Skeletal muscle satellite cell (primary cell): ENCODE data around the gene COG3.

ENCODE experiments used
- H3K27me3 ChIP-seq: 2 replicates; pipeline ENCODE4 v1.7.0; 2013; ENCODE audit warnings: low read length; ENCODE audit not compliant: control insufficient read depth, insufficient read depth
- H3K36me3 ChIP-seq: 2 replicates; pipeline ENCODE4 v1.7.0; 2013; ENCODE audit warnings: mild to moderate bottlenecking, control low read depth, low read length; ENCODE audit not compliant: insufficient read depth
- H3K4me1 ChIP-seq: 2 replicates; pipeline ENCODE4 v1.7.0; 2013; ENCODE audit warnings: low read length; ENCODE audit not compliant: control insufficient read depth, insufficient read depth
- H3K4me2 ChIP-seq: 2 replicates; pipeline ENCODE4 v1.7.0; 2013; ENCODE audit warnings: mild to moderate bottlenecking, low read length
- H3K4me3 ChIP-seq: 2 replicates; pipeline ENCODE4 v1.7.0; 2013; ENCODE audit warnings: low read length
- H3K9ac ChIP-seq: 2 replicates; pipeline ENCODE4 v1.7.0; 2013; ENCODE audit warnings: mild to moderate bottlenecking, low read depth, low read length, moderate library complexity
- H3K9me3 ChIP-seq: replicated peaks from 2 replicates; pipeline ENCODE4 v1.7.0; 2013; ENCODE audit warnings: mild to moderate bottlenecking, control low read depth, low read length

Gene COG3

DNA sequence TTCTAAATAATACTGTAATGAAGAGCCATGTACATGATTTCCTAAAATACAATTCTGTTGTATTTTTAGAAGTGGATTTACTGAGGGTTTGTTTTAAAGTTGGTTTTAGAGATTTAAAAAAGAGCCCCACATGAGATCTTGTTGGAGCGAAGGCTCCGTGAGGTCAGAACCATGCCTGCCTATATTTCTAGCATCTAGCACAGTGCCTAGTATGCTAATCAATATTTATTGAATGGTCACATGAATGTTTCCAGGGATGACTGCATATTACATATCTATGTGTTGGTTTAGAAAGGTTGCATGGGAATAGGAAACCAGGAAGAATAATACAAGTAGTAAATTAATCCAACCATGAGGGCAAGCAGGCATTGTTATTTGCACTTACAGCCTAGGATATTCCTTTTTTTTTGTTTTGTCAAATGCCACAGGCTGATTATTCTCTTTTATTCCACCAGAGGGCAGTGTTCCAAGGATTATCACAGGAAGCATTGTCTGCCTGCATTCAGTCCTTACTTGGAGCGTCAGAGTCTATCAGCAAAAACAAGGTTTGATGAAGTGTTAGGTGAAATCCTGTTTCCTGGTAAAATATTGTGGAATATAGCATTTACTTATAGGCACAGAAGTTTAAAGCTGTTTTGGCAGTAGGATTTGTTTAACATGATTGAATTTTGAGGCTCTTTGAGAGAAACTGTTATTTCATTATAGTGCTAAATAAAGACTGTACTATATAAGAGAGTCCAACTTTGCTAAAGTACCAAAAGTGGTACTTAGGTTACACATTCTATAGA is 46.8 kb downstream of the COG3 start:
- H3K9ac ChIP-seq: no peak overlapping the region
- H3K4me2 ChIP-seq: no peak overlapping the region
- H3K9me3 ChIP-seq: no peaks in the 10 kb centered on the region
- no peaks in the 10 kb centered on the region for H3K27me3 ChIP-seq
- H3K36me3 ChIP-seq: peaks cover 61% of the 10 kb centered on the region
- H3K4me3 ChIP-seq: no peak overlapping the region
- peaks cover 9% of the 10 kb centered on the region for H3K4me1 ChIP-seq

DNA sequence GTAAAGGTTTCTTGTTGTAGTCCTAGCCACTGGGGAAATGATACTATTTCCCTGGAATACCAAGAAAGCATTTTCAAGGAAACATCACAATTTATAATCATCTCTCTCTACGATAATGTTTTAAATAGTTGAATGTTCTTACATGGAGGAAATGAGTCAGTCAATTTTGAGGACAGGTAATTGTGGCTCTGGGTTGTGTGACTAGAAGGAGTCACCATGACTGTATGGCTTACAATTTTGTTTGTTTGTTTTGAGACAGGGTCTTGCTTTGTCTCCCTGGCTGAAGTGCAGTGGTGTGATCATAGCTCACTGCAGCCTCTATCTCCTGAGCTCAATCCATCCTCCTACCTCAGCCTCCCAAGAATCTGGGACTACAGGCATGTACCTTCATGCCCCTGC is 47.4 kb downstream of the COG3 start:
- Histone ChIP-seq H3K4me3 (no peak overlapping the region), H3K4me2 (no peak overlapping the region), H3K36me3 (peaks cover 58% of the 10 kb centered on the region), H3K27me3 (no peaks in the 10 kb centered on the region), H3K9ac (no peak overlapping the region), H3K4me1 (peaks cover 9% of the 10 kb centered on the region), H3K9me3 (no peaks in the 10 kb centered on the region)

DNA sequence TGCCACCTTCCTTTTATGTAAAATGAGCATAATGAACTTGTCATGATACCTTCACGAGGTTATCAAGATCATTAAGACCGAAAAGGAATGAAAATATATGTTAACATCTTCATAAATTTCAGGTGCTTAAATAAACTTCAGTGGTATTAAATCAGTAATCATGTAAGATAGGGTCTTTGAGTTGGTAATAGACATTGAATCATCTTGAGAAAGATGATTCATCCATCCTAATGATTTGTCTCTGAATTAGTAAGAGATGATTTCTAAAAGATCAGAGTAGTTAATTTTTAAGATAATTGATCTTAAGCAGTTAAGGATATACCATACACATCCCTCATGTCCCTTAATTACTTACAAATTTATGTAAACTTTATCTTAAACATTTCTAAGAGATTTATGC is 52.0 kb downstream of the COG3 start:
- H3K27me3 ChIP-seq: no peaks in the 10 kb centered on the region
- no peak overlapping the region for H3K4me2 ChIP-seq
- H3K9ac ChIP-seq: no peak overlapping the region
- peaks cover 63% of the 10 kb centered on the region for H3K36me3 ChIP-seq
- H3K4me1 ChIP-seq: peaks cover 15% of the 10 kb centered on the region
- no peaks in the 10 kb centered on the region for H3K9me3 ChIP-seq
- no peak overlapping the region for H3K4me3 ChIP-seq

DNA sequence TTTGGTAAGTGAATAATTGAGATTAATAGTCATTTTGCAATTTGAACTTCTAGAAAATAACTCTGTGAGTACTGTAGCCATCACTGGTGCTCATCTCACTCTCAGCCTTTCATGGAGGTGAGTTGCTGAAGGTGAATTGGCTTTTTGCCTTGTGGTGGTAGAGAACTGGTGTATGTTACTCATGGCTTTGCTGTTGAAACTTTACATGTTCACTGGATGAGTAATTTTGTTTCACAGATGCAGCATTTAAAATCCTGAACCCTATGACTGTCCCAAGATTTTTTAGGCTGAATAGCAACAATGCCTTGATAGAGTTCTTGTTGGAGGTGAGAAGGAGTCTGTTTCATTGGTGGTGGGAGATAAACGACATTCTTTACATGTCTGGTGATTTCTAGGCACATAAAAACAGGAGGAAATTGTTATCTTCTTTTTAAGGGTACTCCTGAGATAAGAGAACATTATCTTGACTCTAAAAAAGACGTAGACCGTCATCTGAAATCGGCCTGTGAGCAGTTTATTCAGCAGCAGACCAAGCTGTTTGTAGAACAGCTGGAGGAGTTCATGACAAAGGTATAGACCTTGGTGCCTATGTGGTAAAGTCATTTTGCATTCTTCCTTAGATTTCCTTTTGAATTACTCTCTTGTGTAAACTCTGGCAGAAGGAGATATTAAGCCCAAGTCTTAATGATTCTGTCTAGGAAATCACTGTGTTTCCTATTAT is 53.9 kb downstream of the COG3 start:
- H3K4me2 ChIP-seq: no peak overlapping the region
- peaks cover 50% of the 10 kb centered on the region for H3K36me3 ChIP-seq
- H3K9ac ChIP-seq: no peak overlapping the region

DNA sequence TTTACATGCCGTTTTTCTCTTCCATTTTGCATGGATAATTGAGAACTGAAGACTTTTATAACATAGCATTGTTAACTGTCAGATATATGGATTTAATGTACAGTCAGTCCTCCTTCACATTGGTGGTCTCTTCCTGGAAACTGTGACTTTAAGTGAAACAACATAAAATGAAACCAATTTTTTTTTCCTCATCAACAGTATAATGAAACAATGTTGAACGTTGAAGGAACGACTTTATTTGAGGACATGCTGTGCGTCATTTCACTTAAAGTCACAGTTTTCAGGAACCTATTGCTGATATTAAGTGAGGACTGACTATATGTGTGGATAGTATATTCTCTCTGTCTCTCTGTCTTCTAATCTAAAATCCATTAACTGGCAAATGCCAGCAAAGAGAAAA is 54.8 kb downstream of the COG3 start:
- Histone ChIP-seq H3K4me2 (no peak overlapping the region), H3K4me3 (no peak overlapping the region), H3K9me3 (no peaks in the 10 kb centered on the region), H3K9ac (no peak overlapping the region), H3K27me3 (no peaks in the 10 kb centered on the region), H3K4me1 (peaks cover 8% of the 10 kb centered on the region), H3K36me3 (peaks cover 54% of the 10 kb centered on the region)

More for the DNA sequence above, 53.9 kb downstream of the COG3 start:
- Histone ChIP-seq H3K4me3 (no peak overlapping the region), H3K27me3 (no peaks in the 10 kb centered on the region), H3K9me3 (no peaks in the 10 kb centered on the region), H3K4me1 (peaks cover 8% of the 10 kb centered on the region)

DNA sequence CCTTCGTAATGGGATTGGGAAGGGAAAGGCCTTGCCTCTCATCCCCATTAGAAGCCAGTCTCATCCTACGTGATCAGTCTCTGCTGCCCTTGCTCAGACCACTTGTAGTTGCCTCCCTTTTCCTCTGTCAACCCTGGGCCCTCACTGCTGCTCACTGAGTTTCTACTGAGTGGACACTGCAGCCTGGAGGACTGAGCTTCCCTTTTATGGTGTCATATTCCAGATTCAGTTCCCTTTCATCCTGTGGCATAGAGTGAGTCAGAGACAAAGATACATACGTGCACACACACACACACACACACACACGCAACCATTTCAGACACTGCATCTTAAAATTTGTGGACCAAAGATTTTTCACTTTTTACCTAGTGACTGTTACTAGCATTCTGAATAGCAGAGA is 56.6 kb downstream of the COG3 start:
- peaks cover 50% of the 10 kb centered on the region for H3K36me3 ChIP-seq
- no peaks in the 10 kb centered on the region for H3K9me3 ChIP-seq
- peaks cover 8% of the 10 kb centered on the region for H3K4me1 ChIP-seq
- no peaks in the 10 kb centered on the region for H3K27me3 ChIP-seq
- no peak overlapping the region for H3K9ac ChIP-seq
- no peak overlapping the region for H3K4me2 ChIP-seq
- H3K4me3 ChIP-seq: no peak overlapping the region

DNA sequence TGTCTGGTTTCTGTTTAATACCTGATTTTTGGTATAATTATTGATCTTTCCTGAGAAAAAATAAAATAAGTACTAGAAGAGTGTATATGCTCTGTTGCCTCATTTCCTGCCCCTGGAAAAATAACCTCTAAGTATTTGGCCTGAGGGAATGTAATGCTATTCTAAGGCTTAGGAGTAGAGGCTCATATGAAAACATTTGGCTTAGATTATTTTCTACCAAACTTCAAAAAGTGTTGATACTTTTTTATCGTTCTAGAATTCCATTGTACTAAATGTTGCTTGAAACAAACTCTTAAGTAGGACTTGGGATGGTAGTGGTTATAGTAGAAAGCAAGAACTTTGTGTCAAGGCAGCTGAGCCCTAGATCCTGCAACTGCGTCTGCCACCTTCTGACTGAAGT is 57.8 kb downstream of the COG3 start:
- H3K4me2 ChIP-seq: no peak overlapping the region
- H3K4me1 ChIP-seq: peaks cover 10% of the 10 kb centered on the region
- H3K9ac ChIP-seq: no peak overlapping the region
- H3K27me3 ChIP-seq: no peaks in the 10 kb centered on the region
- no peak overlapping the region for H3K4me3 ChIP-seq
- no peaks in the 10 kb centered on the region for H3K9me3 ChIP-seq
- peaks cover 58% of the 10 kb centered on the region for H3K36me3 ChIP-seq

DNA sequence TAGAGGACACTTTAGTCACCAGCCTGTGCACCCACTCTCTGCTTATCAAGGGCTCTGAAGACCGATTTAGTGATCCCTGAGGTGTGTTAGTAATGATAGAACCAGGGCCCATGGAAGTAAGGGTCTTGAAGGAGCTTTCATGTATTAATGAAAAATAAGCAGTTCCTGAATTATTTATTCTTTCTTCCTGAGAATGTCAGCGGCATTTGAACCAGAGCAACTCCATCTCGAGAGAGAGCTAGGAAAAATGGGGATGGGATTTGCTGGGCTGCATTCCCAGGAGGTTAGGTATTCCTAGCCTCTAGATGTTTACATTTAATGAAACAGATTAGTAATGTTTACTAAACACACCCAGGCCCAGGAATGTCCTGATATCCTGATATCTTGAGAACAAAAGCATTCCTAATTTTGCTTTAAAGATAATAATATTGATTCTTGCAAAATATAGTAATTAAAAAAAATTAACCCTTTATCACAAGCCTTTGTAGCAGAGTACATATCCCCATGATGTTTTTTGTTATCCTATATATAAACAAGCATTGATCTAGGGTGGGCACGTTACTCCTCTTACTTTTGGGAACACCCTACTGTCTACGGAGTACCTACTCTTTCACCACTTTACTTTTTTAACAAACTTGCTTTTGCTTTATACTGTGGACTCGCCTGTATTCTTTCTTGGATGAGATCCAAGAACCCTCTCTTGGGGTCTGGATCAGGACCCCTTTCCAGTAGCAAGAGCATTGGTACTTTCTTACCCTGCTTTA is 63.1 kb downstream of the COG3 start:
- peaks cover 69% of the 10 kb centered on the region for H3K36me3 ChIP-seq
- H3K9me3 ChIP-seq: no peaks in the 10 kb centered on the region
- H3K9ac ChIP-seq: no peak overlapping the region
- peaks cover 3% of the 10 kb centered on the region for H3K4me1 ChIP-seq
- no peak overlapping the region for H3K4me3 ChIP-seq
- no peak overlapping the region for H3K4me2 ChIP-seq
- no peaks in the 10 kb centered on the region for H3K27me3 ChIP-seq

DNA sequence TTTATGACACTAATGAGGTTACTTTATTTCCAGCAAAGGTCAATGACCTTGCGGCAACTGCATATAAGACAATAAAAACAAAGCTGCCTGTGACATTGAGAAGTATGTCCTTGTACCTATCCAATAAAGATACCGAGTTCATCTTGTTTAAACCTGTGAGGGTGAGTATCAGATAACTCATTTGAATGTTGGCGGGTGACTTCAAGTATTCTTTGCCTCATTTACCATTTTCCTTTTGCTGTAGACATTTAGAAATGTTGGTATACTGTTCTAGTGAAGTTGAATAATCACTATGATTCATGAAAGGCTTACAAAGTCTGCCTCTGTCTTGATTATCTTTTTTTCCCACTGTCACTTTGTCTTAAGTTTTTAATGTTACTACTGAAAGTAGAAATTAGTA is 65.0 kb downstream of the COG3 start:
- H3K27me3 ChIP-seq: no peaks in the 10 kb centered on the region
- peaks cover 76% of the 10 kb centered on the region for H3K36me3 ChIP-seq
- no peak overlapping the region for H3K4me2 ChIP-seq
- no peak overlapping the region for H3K9ac ChIP-seq
- peaks cover 3% of the 10 kb centered on the region for H3K4me1 ChIP-seq
- H3K4me3 ChIP-seq: no peak overlapping the region
- H3K9me3 ChIP-seq: no peaks in the 10 kb centered on the region

DNA sequence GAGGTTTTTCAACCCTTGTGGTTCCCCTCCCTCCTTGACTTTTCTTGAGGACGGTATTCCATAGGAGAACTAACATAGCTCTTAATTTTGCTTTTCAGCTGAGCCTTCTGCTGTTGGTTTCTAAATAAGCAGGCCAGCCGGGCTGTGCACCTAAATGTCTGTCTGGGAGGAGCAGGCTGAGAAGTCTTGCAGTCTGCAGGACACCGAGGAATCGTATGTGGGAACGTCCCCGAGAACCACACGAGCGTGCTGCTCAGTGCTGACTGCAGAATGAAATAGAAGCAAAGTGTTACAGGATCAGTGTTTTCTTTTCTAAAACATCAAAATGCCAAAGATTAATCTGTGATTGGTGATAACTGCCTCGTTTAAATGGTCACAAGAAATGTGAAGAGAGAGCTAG is 69.9 kb downstream of the COG3 start:
- Histone ChIP-seq H3K9me3 (no peaks in the 10 kb centered on the region), H3K9ac (no peak overlapping the region), H3K27me3 (no peaks in the 10 kb centered on the region), H3K36me3 (peaks cover 68% of the 10 kb centered on the region), H3K4me3 (no peak overlapping the region), H3K4me2 (no peak overlapping the region), H3K4me1 (no peaks in the 10 kb centered on the region)

DNA sequence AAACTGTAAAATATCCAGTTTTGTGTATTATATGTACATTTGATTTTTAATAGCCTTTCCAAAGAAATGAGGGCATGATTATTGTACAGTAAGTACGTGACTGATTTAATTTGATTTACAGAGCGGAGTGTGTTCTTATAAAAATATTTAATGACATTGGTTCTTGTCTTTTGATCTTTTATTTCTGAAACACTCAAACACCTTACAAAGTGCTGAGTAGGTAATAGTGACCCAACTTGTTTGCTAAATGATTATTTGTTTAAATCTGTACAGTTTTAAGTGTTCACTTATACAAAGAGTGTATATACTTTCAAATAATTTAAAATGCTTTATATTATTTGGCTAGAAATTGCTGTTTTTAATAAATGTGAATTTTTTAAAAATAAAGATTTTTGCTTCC is 71.5 kb downstream of the COG3 start:
- H3K36me3 ChIP-seq: peaks cover 52% of the 10 kb centered on the region
- no peaks in the 10 kb centered on the region for H3K9me3 ChIP-seq
- H3K4me1 ChIP-seq: no peaks in the 10 kb centered on the region

More for the DNA sequence above, 71.5 kb downstream of the COG3 start:
- H3K9ac ChIP-seq: no peak overlapping the region
- no peaks in the 10 kb centered on the region for H3K27me3 ChIP-seq
- H3K4me3 ChIP-seq: no peak overlapping the region
- no peak overlapping the region for H3K4me2 ChIP-seq
